RPMI7951 (cell line): ENCODE data around the gene PARL. TPM values are rescaled to one million over a fixed set of nuclear protein-coding genes. Genes with fewer than 3 reads are reported as not detected.

Experiments
- DNase-seq: peaks from one replicate; pipeline ENCODE4 v3.0.0-alpha.2; 2012; ENCODE audit warnings: low read depth
- total RNA-seq: library from RNA; depleted of rRNA; stranded (reverse); fragments of >200 nt; shearing (Covaris generic); gene quantifications from 2 replicates; pipeline ENCODE4 v1.2.3, GENCODE V29; 2014

PARL gene
- total RNA-seq, 1 experiment from 2014 or later = 39.9 TPM

DNA sequence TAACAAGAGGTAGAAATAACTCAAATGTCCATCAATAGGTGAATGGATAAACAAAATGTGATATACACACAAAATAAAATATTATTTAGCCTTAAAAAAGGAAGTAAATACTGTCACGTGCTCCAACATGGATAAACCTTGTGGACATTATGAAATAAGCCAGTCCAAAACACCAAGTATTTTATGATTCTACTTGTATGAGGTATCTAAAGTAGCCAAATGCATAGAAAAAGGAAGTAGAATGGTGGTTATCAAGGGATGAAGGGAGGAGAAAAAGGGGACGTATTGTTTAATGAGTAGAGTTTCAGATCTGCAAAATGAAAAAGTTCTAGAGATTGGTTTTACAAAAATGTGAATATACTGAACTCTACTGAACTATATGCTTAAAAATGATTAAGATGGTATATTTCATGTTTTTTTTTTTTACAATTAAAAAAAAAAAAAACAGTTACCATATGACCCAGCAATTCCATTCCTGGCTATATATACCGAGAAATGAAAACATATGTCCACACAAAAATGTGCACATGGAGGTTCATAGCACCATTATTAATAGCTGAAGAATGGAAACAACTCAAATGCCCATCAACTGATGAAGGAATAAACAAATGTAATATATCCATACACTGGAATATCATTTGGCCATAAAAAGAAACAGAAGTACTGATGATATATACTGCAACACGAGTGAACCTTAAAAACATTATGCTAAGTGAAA is 30.2 kb downstream of the PARL start:
- DNase-seq = no peak

DNA sequence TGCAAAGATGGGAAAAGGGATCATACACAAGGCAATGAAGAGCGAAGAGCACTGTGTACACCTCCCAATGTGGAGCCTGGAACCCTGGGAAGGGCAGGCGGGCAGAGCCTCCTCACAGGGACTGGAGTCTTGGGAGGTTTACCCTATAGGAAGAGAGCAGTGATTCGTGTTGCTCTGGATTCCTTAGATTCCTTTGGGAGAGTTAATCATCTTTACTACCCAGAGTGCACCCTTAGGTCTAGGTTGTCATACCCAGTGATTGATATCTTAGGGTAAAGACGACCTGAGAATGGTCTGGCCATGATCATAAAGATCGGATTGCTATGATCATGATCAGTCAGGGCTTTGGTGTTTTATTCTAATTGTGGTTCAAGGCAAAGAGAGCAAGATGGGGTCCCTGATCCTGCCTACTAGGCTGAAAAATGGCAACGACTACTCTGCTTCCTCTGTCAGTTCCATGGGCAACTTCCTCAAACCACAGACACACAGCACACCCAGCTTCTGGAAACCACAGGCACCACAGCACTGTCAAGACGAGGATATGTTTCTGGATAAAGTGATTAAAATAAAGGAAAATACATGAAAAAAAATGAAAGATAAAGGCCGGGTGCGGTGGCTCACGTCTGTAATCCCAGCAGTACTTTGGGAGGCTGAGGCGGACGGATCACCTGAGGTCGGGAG is 38.9 kb downstream of the PARL start:
- DNase-seq = peak; percentile 24

DNA sequence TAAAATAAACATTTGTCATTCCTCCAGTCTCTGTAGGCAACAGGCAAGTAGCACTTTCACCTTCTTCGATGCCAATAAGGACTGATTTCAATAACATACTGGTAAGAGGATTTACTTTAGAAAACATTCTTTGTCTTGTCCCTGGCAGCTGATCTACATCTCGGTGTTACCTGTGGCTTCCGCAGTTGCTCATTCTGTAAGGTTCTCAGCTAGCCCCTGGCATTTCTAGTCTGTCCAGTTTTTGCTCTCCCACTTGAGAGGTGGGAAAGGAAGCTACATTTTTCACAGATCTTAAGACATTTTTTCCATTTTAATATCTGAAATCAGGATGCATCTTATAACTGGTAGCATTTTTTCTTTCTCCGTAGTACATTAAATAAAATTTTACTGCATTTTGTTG is 39.6 kb downstream of the PARL start:
- no peak for DNase-seq

DNA sequence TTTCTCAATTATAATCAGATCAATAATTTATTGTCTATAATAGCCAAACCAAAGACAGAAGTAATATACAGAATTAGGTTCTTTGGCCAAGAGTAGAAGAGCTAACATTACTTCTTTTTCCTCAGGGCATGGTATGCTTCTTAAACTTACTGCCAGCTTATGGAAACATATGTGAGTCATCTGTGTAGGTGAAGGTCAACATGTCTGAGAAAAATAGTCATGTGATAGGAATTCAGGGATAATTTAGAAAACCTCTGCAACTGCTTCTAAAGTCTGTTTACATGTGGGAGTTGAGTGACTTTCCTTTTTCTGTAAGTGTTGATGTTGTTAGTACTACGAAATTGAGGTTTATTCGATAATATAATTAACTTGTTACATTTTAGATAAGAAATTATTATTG is 40.1 kb downstream of the PARL start:
- DNase-seq = peak; percentile 87

DNA sequence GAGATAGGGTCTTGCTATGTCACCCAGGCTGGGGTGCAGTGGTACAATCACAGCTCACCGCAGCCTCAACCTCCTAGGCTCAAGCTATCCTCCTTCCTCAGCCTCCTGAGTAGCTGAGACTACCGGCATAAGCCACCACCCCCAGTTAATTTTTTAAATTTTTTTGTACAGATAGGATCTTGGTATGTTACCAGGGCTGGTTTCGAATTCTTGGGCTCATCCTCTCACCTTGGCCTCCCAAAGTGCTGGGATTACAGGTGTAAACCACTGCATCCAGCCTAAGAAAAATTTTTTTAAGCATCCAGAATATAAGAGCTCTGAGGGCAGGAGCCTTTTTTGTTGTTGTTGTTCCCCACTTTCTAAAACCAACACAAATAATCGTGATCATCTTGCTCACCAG is 44.9 kb downstream of the PARL start:
- DNase-seq = no peak

DNA sequence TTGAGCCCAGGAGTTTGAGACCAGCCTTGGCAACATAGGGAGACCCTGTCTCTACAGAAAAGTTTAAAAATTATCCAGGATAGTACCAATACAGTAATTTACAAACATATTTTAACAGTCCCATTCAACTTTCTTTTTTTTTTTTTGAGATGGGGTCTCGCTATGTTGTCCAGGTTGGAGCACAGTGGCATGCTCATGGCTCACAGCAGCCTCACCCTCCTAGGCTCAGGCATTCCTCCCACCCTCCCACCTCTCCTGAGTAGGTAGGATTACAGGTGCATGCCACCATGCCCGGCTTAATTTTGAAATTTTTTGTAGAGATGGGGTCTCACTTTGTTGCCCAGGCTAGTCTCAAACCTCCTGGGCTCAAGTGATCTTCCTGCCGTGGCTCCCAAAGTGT is 46.8 kb downstream of the PARL start:
- DNase-seq = no peak

DNA sequence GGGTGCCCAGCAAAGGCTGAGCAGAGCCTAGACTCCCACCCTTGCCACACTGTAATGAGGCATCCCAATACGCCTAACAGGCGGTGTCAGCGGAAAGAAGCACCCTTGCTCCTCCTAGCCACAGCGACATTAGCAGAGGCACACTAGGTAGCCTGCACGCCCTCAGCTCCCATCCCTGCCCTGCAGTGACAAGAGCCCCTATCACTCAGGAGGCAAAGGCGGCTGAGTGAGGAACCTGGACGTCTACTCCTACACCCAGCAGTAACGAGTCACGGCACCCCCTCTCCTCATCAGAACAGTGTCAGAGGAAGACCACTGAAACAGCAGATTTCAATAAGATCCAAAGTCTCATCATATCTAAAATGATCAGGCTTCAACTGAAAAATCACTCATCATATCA is 47.3 kb downstream of the PARL start:
- DNase-seq = no peak

DNA sequence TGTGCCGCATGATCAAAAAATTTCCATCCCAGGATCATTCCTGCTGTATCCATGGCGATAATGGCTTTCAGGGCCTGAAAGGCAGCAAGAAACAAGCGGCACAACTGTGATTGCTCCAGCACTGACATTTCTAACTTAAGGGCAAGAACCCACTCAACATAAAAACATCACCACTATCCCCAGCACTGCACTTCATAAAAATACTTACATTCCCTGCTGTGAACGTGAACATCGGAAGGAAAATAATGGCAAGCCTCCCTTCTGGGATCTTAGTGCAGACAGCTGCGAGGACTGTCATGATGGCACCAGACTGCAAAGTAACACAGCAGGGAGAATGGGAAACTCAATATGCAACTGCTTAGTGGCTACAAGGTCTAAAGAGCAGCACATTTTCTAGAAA is 51.2 kb downstream of the PARL start:
- no peak for DNase-seq

DNA sequence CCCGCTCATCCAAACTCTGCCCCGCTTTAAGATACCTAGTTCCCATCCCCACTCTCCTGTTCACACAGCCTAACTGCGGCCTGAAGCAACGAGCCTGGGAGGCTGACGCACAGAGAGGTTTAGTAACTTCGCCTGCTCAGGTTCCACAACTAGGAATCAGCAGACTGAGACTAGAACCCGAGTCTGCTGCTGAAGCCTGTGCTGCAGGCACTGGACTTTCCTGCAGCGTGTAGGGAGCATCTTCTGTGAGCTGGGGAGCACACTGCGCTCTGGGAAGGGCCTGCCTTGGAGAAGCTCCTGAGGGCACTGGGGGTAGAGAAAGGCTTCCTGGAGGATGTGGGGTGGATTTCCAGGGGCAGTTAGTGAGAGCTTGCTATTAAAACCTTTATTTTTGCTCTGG is 54.5 kb downstream of the PARL start:
- DNase-seq = no peak

DNA sequence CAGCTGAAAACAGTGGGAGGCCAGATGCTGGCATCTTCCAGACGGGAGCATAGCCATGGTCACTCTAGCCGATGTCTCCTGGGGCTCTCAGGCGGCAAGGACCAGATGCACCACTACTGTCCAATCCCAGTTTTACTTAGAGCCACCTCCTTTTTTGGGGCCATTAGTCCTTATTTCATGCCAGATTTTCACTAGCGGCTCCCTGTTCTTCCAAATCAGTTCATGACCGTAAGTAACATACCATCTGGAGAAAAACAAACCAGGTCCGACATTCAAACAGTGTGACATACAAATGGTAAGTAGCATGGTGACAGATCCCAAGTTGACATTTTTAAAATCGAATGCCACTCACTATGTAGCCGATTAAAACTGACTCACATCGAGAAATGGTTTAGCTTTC is 55.2 kb downstream of the PARL start:
- no peak for DNase-seq

DNA sequence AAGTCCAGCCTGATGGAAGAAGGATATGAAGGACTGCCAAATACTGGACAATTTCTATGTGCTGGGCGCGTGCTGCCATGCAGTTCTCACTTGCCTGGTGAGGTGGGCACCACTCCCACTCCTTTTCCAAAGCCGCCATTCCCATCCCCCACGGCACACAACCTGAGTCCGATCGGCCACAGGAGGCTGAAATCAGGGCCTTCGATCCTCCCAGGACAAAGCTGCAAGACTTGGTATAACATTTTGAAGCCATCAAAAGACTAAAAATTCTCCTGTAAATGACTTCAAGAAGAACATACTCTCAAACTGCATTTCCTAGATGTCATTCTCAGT is 56.2 kb downstream of the PARL start:
- no peak for DNase-seq

DNA sequence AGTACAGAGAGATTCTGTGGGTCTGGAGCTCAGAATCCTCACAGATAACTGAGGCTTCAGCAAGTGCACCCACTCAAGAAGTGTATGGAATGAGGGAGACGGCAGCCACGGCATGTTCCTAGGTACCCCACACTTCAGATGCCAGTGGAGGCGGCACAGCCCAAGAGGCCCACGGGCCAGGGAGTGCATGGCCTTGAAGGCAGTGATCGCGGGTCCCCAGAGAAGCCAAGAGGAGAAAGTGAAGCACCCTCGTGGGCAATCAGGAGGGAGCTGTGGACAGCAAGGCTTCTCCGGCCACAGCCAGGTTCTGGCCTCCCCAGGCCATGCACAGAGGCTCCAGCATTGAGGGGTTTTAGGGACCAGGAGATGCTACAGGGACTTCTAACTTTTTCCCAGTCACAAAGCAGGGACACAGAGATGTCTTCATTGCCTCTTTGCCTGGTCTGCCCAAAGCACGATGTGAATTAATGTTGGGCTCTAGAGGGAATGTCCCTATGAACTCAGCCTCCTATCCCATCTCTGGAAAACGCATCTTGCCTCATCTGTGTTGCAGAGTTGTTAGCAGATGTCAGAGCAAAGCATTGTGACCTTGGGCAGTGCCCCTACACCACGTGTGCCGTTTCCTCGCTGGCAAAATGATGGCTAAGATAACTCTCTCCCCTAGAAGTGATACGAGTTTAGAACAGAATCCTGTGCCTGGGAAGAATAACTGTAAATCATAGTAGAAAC is 56.7 kb downstream of the PARL start:
- no peak for DNase-seq

DNA sequence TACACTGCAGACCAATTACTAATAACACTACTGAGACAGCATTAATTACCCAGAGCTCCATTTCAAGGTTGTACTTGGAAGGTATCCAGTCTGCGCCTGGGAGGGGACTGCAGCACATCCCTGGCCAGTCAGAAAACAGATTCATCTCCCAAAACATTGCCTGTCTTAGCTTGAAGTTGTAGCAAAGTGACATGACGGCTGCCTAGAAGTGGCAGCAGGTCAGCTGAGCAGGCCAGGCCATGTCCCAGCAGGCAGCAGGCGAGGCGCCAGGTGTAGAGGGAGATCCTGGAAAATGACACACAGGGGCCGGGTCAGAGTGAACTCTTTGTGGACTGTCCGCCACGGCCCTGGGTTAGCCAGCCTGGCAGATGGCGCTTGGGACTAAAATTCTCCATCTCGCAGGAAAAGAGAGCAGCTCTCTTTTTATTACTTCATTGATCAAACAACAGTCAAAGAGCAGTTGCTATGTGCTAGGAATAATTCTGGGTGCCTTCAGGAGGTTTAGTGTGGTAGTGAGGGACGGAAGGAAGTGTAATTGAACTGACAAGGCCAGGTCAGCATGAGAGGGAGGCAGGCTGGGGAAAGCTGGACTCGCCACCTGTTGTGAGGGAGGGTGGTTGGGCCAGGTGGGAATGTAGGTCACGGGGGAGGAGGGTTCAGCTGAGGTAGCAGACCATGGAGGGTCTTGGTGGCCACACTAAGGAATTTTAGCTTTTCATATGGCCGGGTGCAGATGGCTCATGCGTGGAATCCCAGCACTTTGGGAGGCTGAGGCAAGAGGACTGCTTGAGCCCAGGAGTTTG is 58.0 kb downstream of the PARL start:
- no peak for DNase-seq

DNA sequence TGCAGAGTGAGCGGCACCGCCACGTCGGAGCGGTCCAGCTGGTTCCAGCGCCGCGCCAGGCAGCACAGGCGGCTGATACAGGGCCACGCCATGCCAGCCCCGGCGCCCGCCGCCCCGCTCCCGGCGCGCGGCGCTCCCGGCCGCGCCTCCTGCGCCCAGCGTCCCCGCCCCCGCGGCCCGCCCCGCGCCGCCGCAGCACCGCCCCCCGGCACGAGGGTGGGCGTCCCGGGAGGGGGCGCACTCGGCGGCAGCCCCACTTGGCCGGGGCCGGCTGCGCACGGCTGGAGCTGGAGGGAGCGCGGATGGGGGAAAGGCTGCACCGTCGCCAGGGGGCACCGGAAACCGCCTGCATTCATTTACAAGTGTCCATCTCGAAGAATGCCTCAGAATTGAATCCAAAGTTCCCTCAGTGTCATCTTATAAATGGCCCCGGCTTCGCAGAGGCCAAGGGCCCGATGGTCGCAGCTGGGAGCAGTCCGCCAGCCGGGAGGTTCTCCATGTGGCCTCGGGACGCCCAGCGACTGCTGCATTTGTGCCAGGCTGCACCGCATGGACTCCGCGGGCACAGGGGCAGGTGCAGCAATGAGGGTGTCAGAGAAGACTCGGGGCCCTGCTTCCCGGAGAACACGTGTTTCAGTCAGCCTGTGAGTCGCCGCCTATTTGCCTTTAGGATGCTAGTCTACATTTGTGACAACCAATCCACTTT is 59.1 kb downstream of the PARL start, which contains the start of gene MAP6D1:
TSS of gene MAP6D1 (minus strand) at position 122 of the 706 bp plus-strand sequence. CDS start at position 92, 30 bp downstream.
- DNase-seq = peak; percentile 55

DNA sequence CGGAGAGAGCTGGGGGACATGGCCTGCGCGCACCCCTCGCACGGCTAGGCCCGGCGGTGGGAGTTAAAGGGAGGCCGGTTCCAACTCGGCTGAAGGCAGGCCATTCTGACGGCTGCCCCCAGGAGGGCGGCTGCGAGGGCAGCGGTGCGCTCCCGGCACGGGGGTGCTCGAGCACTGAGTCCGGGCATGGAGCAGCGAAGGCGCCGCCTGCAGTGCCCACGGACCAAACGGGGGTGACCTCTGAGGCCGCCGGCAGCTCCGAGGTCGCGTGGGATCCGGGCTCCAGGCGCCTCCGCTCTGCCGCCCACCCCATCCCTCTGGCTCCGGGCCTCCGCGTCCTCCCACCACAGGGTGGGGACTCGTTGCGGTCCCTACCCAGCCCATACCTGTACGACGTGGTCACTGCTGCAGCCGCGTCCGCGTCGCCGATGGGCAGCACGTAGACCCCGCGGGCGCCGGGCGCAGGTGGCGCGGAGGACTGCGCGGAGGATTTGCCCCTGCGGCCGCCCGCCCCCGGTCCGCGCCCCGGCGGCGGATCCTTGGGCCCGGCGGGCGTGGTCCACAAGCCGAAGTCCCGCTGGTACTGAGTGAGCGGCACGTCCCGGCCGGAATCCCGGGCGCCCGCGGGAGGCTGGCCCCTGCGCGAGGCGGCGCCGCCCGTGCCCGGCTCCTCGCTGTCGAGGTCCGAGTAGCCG is 59.8 kb downstream of the PARL start:
- DNase-seq = peak; percentile 22

DNA sequence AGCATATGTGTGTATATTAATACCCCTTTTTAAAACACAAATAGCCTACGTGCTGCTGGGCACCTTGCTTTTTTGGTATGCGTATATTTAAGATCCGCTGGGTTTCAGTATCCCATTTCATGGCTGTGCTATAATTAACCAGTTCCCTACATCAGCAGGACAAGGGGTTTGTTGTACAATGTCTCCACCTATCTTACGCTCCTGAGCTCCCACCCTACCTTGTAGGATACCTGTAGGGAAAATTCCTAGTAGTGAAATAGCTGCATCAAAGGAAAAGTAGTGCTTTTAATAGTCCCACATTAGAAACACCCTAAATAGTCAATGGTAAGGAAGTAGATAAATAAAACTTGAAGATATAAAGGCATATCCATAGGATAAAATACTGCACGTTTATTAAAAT is 60.7 kb downstream of the PARL start:
- DNase-seq = no peak

DNA sequence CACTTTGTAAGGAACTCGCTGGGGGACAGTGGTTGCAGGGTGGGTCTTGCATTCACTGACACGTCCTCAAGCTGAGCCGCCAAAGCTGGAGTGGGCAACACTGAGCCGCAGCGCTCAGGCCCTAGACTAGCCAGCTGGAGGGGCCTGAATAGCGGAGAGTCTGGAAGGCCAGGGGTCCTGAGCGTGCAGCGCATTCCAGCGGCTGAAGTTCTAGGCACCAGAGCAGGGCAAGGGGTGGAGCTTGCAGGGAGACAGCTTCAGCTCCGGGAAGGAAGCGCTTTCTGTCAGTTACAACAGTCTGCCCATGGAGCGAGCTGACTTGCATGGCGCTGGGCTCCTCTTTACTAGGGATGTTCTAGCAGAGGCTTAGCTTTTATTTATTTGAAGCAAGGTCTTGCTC is 62.0 kb downstream of the PARL start:
- DNase-seq = no peak

DNA sequence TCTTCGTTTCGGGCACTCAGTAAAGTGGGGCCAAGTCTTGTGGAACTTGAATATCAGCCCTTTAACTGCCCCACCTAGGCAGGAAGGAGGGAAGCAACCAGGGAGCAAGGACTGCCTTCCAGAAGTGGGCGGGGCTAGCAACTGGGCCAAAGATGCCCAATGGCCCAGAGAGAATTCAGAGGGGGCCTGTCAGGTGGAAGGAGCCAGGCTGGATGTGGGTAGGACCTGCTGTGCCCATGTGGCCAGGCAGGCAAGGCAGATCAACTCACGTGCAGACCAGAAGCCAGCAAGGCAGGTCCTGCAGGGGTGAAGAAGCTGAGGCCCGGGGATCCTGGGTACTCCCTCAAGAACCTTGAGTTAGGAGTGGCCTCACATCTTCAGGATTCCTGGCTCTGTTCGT is 64.8 kb downstream of the PARL start:
- DNase-seq = no peak

DNA sequence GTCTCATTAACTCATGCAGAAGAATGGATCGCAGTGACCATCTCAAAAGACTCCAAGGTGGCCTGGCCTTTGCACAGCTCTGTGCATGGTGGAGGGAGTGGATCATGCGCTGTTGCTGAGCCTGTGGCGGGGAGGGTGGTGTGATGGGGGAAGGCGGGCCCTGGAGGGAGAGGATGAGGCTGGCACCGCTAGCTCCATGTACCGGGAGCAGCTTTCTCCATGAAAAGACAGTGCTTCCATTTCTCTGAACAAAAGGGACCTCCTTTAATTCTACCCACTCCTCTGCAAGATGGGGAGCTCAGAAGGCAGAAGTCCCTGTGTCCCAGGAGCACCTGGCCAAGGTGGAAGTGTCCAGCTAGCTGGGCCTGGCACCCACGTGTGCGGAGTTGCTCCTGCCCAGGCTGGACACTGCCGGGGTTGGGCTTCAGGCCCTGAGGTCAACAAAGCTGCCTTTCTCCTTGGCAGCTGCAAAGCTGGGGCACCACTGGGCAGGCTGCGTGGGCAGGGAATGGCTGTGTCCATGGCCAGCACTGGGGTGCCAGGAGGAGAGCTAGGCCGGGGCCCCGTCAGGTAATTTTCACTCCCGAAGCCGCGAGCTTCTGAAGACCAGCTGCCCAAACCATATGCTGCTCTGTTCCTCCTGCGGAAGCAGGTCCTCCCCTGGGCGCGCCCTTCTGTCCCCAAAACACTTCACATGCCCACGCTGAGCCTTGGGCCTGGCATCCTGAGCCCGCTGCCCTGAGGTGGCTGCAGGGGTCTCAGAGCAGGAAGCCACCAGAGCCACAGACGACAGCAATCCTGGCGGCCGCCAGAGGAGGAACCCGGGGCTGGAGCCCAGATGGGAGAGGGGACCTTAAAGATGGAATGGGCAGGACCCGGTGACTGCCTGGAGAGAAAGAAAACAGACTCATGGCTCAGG is 65.7 kb downstream of the PARL start:
- no peak for DNase-seq
